Lung (tissue), 12 donors: ENCODE measurements around the gene ZNF484. TPM values are rescaled to one million over a fixed set of nuclear protein-coding genes. Genes with fewer than 3 reads are reported as not detected.
"Not testable (repeated sequence)": the region's sequence is repeated elsewhere in the genome, so short reads cannot be mapped to it uniquely, and the experiment has no call there.

Source experiments
- ATAC-seq: fragments of 200-7000 bp; cut with Tn5 transposase; one replicate; pipeline ENCODE4 v1.9.1; 2020; ENCODE audit warnings: moderate number of reproducible peaks; ENCODE audit not compliant: insufficient read depth, low FRiP score
- DNase-seq, 3 donors: peaks; one replicate each; pipeline ENCODE4 v3.0.0-alpha.2; 2013 to 2017
- H3K27ac ChIP-seq, 2 donors: one replicate each; pipeline ENCODE4 v1.5.1; 2013; ENCODE audit warnings: mild to moderate bottlenecking in 2 of 2, moderate library complexity in 2 of 2, control low read depth in 1 of 2, inconsistent platforms in 1 of 2, low read depth in 1 of 2, low read length in 1 of 2
- H3K27me3 ChIP-seq, 3 donors: one replicate each; pipeline ENCODE4 v1.5.1; 2013; ENCODE audit warnings: low read length in 2 of 3; ENCODE audit not compliant: control insufficient read depth in 3 of 3, insufficient read depth in 3 of 3
- H3K36me3 ChIP-seq, 4 donors: one replicate each; pipeline ENCODE4 v1.5.1; 2013; ENCODE audit warnings: low read length in 4 of 4, mild to moderate bottlenecking in 1 of 4, moderate library complexity in 1 of 4; ENCODE audit not compliant: control insufficient read depth in 4 of 4, insufficient read depth in 4 of 4
- H3K4me1 ChIP-seq, 5 donors: one replicate each; pipeline ENCODE4 v1.5.1; 2013; ENCODE audit warnings: low read length in 5 of 5, mild to moderate bottlenecking in 2 of 5, moderate library complexity in 1 of 5; ENCODE audit not compliant: control insufficient read depth in 5 of 5, insufficient read depth in 5 of 5
- H3K4me3 ChIP-seq: one replicate; pipeline ENCODE4 v1.5.1; 2013; ENCODE audit warnings: mild to moderate bottlenecking, control low read depth, moderate library complexity
- H3K9ac ChIP-seq, 2 donors: one replicate each; pipeline ENCODE4 v1.5.1; 2013; ENCODE audit warnings: low read length in 2 of 2, control low read depth in 1 of 2; ENCODE audit not compliant: insufficient read depth in 1 of 2
- H3K9me3 ChIP-seq, 4 donors: one replicate each; pipeline ENCODE4 v1.5.1; 2013; ENCODE audit warnings: low read length in 3 of 4, mild to moderate bottlenecking in 1 of 4, moderate library complexity in 1 of 4; ENCODE audit not compliant: control insufficient read depth in 4 of 4, insufficient read depth in 3 of 4
- WGBS, 2 donors: extraction: QIAGEN DNeasy Blood & Tissue Kit; methylation state at CpG; one replicate each; pipeline ENCODE4 v1.1.7; 2013; 5-methylcytosine and 5-hydroxymethylcytosine counted together
- polyA plus RNA-seq, 2 donors: library from polyadenylated mRNA; stranded (reverse); fragments of 200-250 nt; gene quantifications; one replicate each; pipeline ENCODE4 v1.2.1, GENCODE V29; 2013
- total RNA-seq, 2 donors: library from RNA; depleted of rRNA in 1 of 2; stranded (reverse); fragments of >200 nt in 1 of 2; gene quantifications; one replicate each; pipeline ENCODE4 v1.2.1, GENCODE V29; 2014 to 2021
- TF ChIP-seq, protein P1 (sequence below): IDR thresholded peaks from 2 replicates; pipeline ENCODE4 v1.5.1; 2012; ENCODE audit warnings: mild to moderate bottlenecking; ENCODE audit errors: control extremely low read depth, extremely low read depth
- donor health status: control.
- donor health status: control.
- donor health status: Bipolar disorder and iron deficiency.
- donor health status: healthy.
- donor health status: DM: yes; HTN: yes; CAD: no.

Gene ZNF484
- total and polyA plus RNA-seq, 4 donors = 1.4 to 27.8 (median 5.1) TPM

- no peaks in the 10 kb centered on the region for H3K27me3 ChIP-seq
- H3K9ac ChIP-seq = no peak overlapping the region
- H3K36me3 ChIP-seq = no peaks in the 10 kb centered on the region
- no peak overlapping the region for H3K27ac ChIP-seq
- WGBS, 2 donors = 88 to 93% methylated on average over 6 of the region's 6 CpGs
- H3K4me1 ChIP-seq = no peaks in the 10 kb centered on the region
- DNase-seq (no peak), ATAC-seq (no peak)
- TF ChIP-seq, protein P1, sequence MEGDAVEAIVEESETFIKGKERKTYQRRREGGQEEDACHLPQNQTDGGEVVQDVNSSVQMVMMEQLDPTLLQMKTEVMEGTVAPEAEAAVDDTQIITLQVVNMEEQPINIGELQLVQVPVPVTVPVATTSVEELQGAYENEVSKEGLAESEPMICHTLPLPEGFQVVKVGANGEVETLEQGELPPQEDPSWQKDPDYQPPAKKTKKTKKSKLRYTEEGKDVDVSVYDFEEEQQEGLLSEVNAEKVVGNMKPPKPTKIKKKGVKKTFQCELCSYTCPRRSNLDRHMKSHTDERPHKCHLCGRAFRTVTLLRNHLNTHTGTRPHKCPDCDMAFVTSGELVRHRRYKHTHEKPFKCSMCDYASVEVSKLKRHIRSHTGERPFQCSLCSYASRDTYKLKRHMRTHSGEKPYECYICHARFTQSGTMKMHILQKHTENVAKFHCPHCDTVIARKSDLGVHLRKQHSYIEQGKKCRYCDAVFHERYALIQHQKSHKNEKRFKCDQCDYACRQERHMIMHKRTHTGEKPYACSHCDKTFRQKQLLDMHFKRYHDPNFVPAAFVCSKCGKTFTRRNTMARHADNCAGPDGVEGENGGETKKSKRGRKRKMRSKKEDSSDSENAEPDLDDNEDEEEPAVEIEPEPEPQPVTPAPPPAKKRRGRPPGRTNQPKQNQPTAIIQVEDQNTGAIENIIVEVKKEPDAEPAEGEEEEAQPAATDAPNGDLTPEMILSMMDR = no peak
- H3K9me3 ChIP-seq = no peaks in the 10 kb centered on the region
- no peak overlapping the region for H3K4me3 ChIP-seq
Measured at GRCh38 chr9:92894711-92895362, 17.0 kb upstream of the ZNF484 start.

DNA sequence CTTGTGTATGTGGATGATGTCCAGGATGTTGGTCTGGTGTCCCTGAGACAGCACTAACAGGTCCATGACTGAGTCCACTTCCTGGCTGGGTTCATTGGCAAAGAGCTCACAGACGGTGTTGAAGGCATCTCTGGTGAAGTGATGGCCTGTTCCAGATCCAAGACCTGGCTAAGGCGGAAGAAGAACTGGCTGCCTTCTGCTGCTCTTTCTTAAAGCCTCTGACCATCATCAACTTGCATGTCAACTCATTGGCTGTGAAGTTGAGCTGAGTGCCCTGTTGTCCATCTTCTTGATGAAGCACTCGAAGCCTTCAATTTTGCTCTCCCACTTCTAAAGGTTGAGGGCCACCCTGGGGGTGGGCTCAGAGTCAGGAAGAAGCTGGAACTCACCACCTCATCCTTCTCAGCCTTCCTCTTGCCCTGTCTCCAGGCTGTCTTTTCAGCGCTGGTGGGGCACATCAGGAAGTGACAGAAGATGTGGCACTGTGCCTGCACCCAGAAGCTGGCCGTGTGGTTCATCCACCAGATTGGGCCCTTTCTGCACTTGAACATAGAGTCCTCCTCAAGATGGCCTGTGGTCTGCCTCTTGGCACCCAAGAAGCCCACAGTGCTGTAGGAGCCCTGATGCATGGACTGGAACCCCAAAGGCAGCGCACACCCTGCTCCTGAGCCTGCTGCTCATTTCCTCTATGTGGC is 16.2 kb upstream of the ZNF484 start:
- DNase-seq, H3K36me3 ChIP-seq, H3K27me3 ChIP-seq, H3K9me3 ChIP-seq, H3K9ac ChIP-seq, H3K4me3 ChIP-seq, ATAC-seq, H3K27ac ChIP-seq, H3K4me1 ChIP-seq: not testable (repeated sequence)
- WGBS, 2 donors = 91 to 96% methylated on average over 6 of the region's 6 CpGs

- ATAC-seq, H3K4me3 ChIP-seq, H3K27me3 ChIP-seq, H3K9ac ChIP-seq, H3K4me1 ChIP-seq, H3K27ac ChIP-seq, H3K9me3 ChIP-seq, DNase-seq, H3K36me3 ChIP-seq: not testable (repeated sequence)
- WGBS, 2 donors = 92 to 93% methylated on average over 4 of the region's 4 CpGs
Measured at GRCh38 chr9:92892276-92892675, 14.4 kb upstream of the ZNF484 start.

GRCh38 chr9:92890761-92891160 is 12.9 kb upstream of the ZNF484 start:
- Histone ChIP-seq H3K4me1 (no peaks in the 10 kb centered on the region), H3K27me3 (no peaks in the 10 kb centered on the region), H3K9ac (no peak overlapping the region), H3K9me3 (no peaks in the 10 kb centered on the region), H3K36me3 (no peaks in the 10 kb centered on the region), H3K27ac (no peak overlapping the region), H3K4me3 (no peak overlapping the region)
- ATAC-seq (no peak), DNase-seq (no peak)
- TF ChIP-seq, protein P1 = no peak
- WGBS, 2 donors = 72 to 92% methylated on average over 2 of the region's 2 CpGs
